ENCODE results near the gene LYAR.

GRCh38 chr4:4330794-4331193, 40.8 kb upstream of the LYAR start:
- TF ChIP-seq CTCF (IDR thresholded peaks at IDR 0.05; ENCODE audit: low read length) (no peak), EZH2 (optimal IDR thresholded peaks at IDR 0.05; ENCODE audit: low read depth, low read length) (no peak), EZH2phosphoT487 (IDR thresholded peaks at IDR 0.05; ENCODE audit: low read length) (no peak)

Data from MM.1S (cell line).